IMR-90 (cell line): ENCODE data around the gene DMRT3. TPM values are rescaled to one million over a fixed set of nuclear protein-coding genes. Genes with fewer than 3 reads are reported as not detected.

Experiments
- ATAC-seq: fragments of 200-7000 bp; cut with Tn5 transposase; 2 replicates; pipeline ENCODE4 v1.9.1; 2020; ENCODE audit warnings: low read depth, mild to moderate bottlenecking, moderate library complexity
- BruUV-seq: library from RNA; stranded (reverse); fragments of 400-500 nt; replicated peaks from 2 replicates; lab custom pipeline; 2021; lab: Mats Ljungman, UMichigan
- CTCF ChIA-PET: fragments of 300-600 bp; formaldehyde crosslinking; extraction: SDS; loops from one replicate; lab custom pipeline; 2021; ENCODE audit warnings: antibody characterized with exemption; lab: Yijun Ruan, JAX
- POLR2A ChIA-PET: fragments of 300-600 bp; sonication (Branson Sonifier 250); formaldehyde crosslinking; loops from one replicate; lab custom pipeline; 2022; ENCODE audit warnings: antibody characterized with exemption; ENCODE audit not compliant: unreplicated experiment; lab: Charles Lee
- DNase-seq: peaks from one replicate; pipeline ENCODE4 v3.0.0; 2013
- H2AFZ ChIP-seq: replicated peaks from 2 replicates; pipeline ENCODE3; 2013; ENCODE audit warnings: low read length, mild to moderate bottlenecking; ENCODE audit not compliant: poor library complexity
- H2AK5ac ChIP-seq: 2 replicates; pipeline ENCODE4 v1.6.1; 2013; ENCODE audit warnings: low read depth, low read length, inconsistent platforms
- H2AK9ac ChIP-seq: replicated peaks from 2 replicates; pipeline ENCODE3; 2013; ENCODE audit warnings: mild to moderate bottlenecking, low read depth, low read length, moderate library complexity; ENCODE audit not compliant: poor library complexity
- H2BK120ac ChIP-seq: 2 replicates; pipeline ENCODE4 v1.6.1; 2013; ENCODE audit warnings: low read depth, low read length, inconsistent platforms
- H2BK15ac ChIP-seq: 3 replicates; pipeline ENCODE4 v1.6.1; 2013; ENCODE audit warnings: low read depth, low read length, inconsistent platforms
- H2BK20ac ChIP-seq: 2 replicates; pipeline ENCODE4 v1.6.1; 2013; ENCODE audit warnings: low read depth, mild to moderate bottlenecking, inconsistent platforms, low read length, moderate library complexity
- H2BK5ac ChIP-seq: 2 replicates; pipeline ENCODE4 v1.6.1; 2013; ENCODE audit warnings: mild to moderate bottlenecking, low read depth, low read length, inconsistent platforms; ENCODE audit not compliant: poor library complexity, severe bottlenecking
- H3K14ac ChIP-seq: replicated peaks from 2 replicates; pipeline ENCODE4 v1.6.1; 2013; ENCODE audit warnings: low read depth, low read length, inconsistent platforms
- H3K18ac ChIP-seq: 2 replicates; pipeline ENCODE4 v1.6.1; 2013; ENCODE audit warnings: low read depth, low read length, control low read depth
- H3K23ac ChIP-seq: 2 replicates; pipeline ENCODE4 v1.6.1; 2013; ENCODE audit warnings: low read depth, low read length, inconsistent platforms
- H3K27ac ChIP-seq: 2 replicates; pipeline ENCODE4 v1.5.1; 2013; ENCODE audit warnings: mild to moderate bottlenecking, control low read depth, low read length; ENCODE audit not compliant: insufficient read depth
- H3K27me3 ChIP-seq: 2 replicates; pipeline ENCODE4 v1.6.1; 2013; ENCODE audit warnings: low read length; ENCODE audit not compliant: control insufficient read depth, insufficient read depth
- H3K36me3 ChIP-seq: 2 replicates; pipeline ENCODE4 v1.6.1; 2013; ENCODE audit warnings: low read length, mixed read lengths; ENCODE audit not compliant: control insufficient read depth, insufficient read depth
- H3K4ac ChIP-seq: 2 replicates; pipeline ENCODE4 v1.6.1; 2013; ENCODE audit warnings: low read depth, low read length, inconsistent platforms
- H3K4me1 ChIP-seq: 2 replicates; pipeline ENCODE4 v1.6.1; 2013; ENCODE audit warnings: low read length, mixed read lengths; ENCODE audit not compliant: control insufficient read depth, insufficient read depth
- H3K4me2 ChIP-seq: 2 replicates; pipeline ENCODE4 v1.6.1; 2013; ENCODE audit warnings: low read depth, mild to moderate bottlenecking, control low read depth, low read length, moderate library complexity
- H3K4me3 ChIP-seq: 2 replicates; pipeline ENCODE4 v1.5.1; 2013; ENCODE audit warnings: low read depth, mild to moderate bottlenecking, control low read depth, low read length, moderate library complexity; ENCODE audit not compliant: insufficient read depth
- H3K56ac ChIP-seq: 2 replicates; pipeline ENCODE4 v1.6.1; 2013; ENCODE audit warnings: low read length, inconsistent platforms; ENCODE audit not compliant: insufficient read depth; ENCODE audit errors: extremely low read depth
- H3K79me1 ChIP-seq, 2 experiments: 2 replicates each; pipeline ENCODE4 v1.6.1; 2013; ENCODE audit warnings: low read length in 2 of 2, inconsistent platforms in 1 of 2, low read depth in 1 of 2
- H3K9ac ChIP-seq: 2 replicates; pipeline ENCODE4 v1.6.1; 2013; ENCODE audit warnings: low read depth, low read length, control low read depth
- H3K9me1 ChIP-seq: 2 replicates; pipeline ENCODE4 v1.6.1; 2013; ENCODE audit warnings: low read length, inconsistent platforms; ENCODE audit not compliant: insufficient read depth
- H3K9me3 ChIP-seq: 2 replicates; pipeline ENCODE4 v1.6.1; 2013; ENCODE audit warnings: low read length; ENCODE audit not compliant: control insufficient read depth, insufficient read depth
- H4K20me1 ChIP-seq: 2 replicates; pipeline ENCODE4 v1.6.1; 2013; ENCODE audit warnings: low read length, inconsistent platforms; ENCODE audit not compliant: insufficient read depth
- H4K5ac ChIP-seq: 2 replicates; pipeline ENCODE4 v1.6.1; 2013; ENCODE audit warnings: mild to moderate bottlenecking, low read depth, low read length, control low read depth
- H4K8ac ChIP-seq, 2 experiments: 2 replicates each; pipeline ENCODE4 v1.6.1; 2013; ENCODE audit warnings: low read depth in 2 of 2, low read length in 2 of 2, control low read depth in 1 of 2, inconsistent platforms in 1 of 2
- H4K91ac ChIP-seq: 2 replicates; pipeline ENCODE4 v1.6.1; 2013; ENCODE audit warnings: low read depth, low read length, inconsistent platforms; ENCODE audit not compliant: insufficient read depth
- BHLHE40 ChIP-seq: fragments of 150-350 bp; IDR thresholded peaks from 2 replicates; pipeline ENCODE4 v1.6.1; 2016; ENCODE audit warnings: mild to moderate bottlenecking, low read depth, low read length
- CTCF ChIP-seq: conservative IDR thresholded peaks from 2 replicates; pipeline ENCODE4 v1.5.1; 2012; ENCODE audit warnings: mild to moderate bottlenecking, low read depth, low read length, improper control_type of control experiment
- RCOR1 ChIP-seq: IDR thresholded peaks from 2 replicates; pipeline ENCODE4 v1.6.1; 2012; ENCODE audit warnings: mild to moderate bottlenecking, low read length, improper control_type of control experiment; ENCODE audit not compliant: insufficient replicate concordance
- SMC3 ChIP-seq: fragments of 150-350 bp; IDR thresholded peaks from 2 replicates; pipeline ENCODE4 v1.6.1; 2016; ENCODE audit warnings: low read depth, mild to moderate bottlenecking, antibody characterized with exemption, low read length, moderate library complexity
- WGBS, 2 experiments: methylation state at CpG; one replicate each; pipeline versions ENCODE4 v1.1.5 to v1.1.7; 2013; ENCODE audit warnings: missing lambda C conversion rate in 2 of 2; ENCODE audit not compliant: insufficient read length in 1 of 2; ENCODE audit errors: extremely low coverage in 2 of 2; 5-methylcytosine and 5-hydroxymethylcytosine counted together
- dilution Hi-C: fragments of 300-500 bp; cut with HindIII; formaldehyde crosslinking; loops from one replicate; pipeline ENCODE4 v1.14.3; 2018; ENCODE audit warnings: low sequenced_read_pairs; ENCODE audit not compliant: unreplicated experiment
- in situ Hi-C: fragments of 300-500 bp; cut with MboI; formaldehyde crosslinking; loops from 3 replicates; pipeline ENCODE4 v1.14.3; 2019; ENCODE audit warnings: low sequenced_read_pairs, inconsistent platforms, mixed read lengths
- intact Hi-C: fragments of 100-400 bp; cut with micrococcal nuclease; formaldehyde crosslinking; loops from 2 replicates; pipeline ENCODE4 v1.10.0; 2022
- polyA plus RNA-seq, 3 experiments: library from polyadenylated mRNA; depleted of rRNA; stranded (reverse); fragments of >200 nt; gene quantifications; 2 replicates each; pipeline ENCODE4 v1.2.3, GENCODE V29; 2012; ENCODE audit warnings: low replicate concordance in 1 of 3
- total RNA-seq: library from RNA; depleted of rRNA; stranded (reverse); fragments of >200 nt; gene quantifications from 2 replicates; pipeline ENCODE4 v1.2.3, GENCODE V29; 2012

DMRT3 gene
- total and polyA plus RNA-seq, 2 of the 4 experiments (the other 2 are of a cell fraction), result not detected

- TF ChIP-seq RCOR1 (no peak), BHLHE40 (no peak)
These were observed 1.7 kb downstream of the DMRT3 start (continued) for GRCh38 chr9:977838-978830.

- ChIA-PET POLR2A (no interaction called here), CTCF (no interaction called here)
- Histone ChIP-seq H3K23ac (no peak overlapping the region), H2BK120ac (no peak overlapping the region), H3K9me3 (no peaks in the 10 kb centered on the region), H4K8ac (no peak overlapping the region), H3K18ac (no peak overlapping the region), H3K27ac (no peak overlapping the region), H4K91ac (no peak overlapping the region), H3K4me1 (no peaks in the 10 kb centered on the region), H3K4me2 (no peak overlapping the region), H3K56ac (no peak overlapping the region), H2AK9ac (no peak overlapping the region), H3K27me3 (peaks cover 64% of the 10 kb centered on the region), H3K4ac (no peak overlapping the region), H4K5ac (no peak overlapping the region), H3K9me1 (no peaks in the 10 kb centered on the region), H2BK5ac (no peak overlapping the region), H4K20me1 (no peaks in the 10 kb centered on the region), H2AK5ac (no peak overlapping the region), H3K79me1 (no peaks in the 10 kb centered on the region), H2BK15ac (no peak overlapping the region), H2BK20ac (no peak overlapping the region), H3K9ac (no peak overlapping the region), H3K36me3 (no peaks in the 10 kb centered on the region), H3K14ac (no peak overlapping the region), H3K4me3 (no peak overlapping the region), H2AFZ (no peak overlapping the region)
- ATAC-seq (no peak), DNase-seq (no peak)
- dilution Hi-C loops (no loop called here), in situ Hi-C loops (no loop called here), intact Hi-C loops (loop anchor here (2.0 kb wide), 1 partner anchor 61 kb away; no protein-coding TSS in a partner anchor)
- no peak for TF ChIP-seq CTCF
- TF ChIP-seq SMC3, result no peak
- no CpG with 5 or more reads among the region's 2 CpGs for WGBS, 2 experiments
- BruUV-seq, result no TSS peak
These were observed 3.5 kb downstream of the DMRT3 start for GRCh38 chr9:979983-980382.
